Neutrophil (primary cell): ENCODE data around the gene QKI.
"Not testable (repeated sequence)": the region's sequence is repeated elsewhere in the genome, so short reads cannot be mapped to it uniquely, and the experiment has no call there.

Experiments
- H3K27ac ChIP-seq: fragments of 200-600 bp; sonication (generic); 2 replicates; pipeline ENCODE4 v1.5.1; 2016; ENCODE audit warnings: mild to moderate bottlenecking, moderate library complexity
- H3K27me3 ChIP-seq: fragments of 200-600 bp; sonication (generic); 2 replicates; pipeline ENCODE4 v1.6.0; 2016; ENCODE audit warnings: mild to moderate bottlenecking
- H3K36me3 ChIP-seq: fragments of 200-600 bp; sonication (generic); 2 replicates; pipeline ENCODE4 v1.5.1; 2017
- H3K4me1 ChIP-seq, 2 experiments: fragments of 200-600 bp in 1 of 2; sonication (generic) in 1 of 2; 1 replicate in 1 of 2; 2 replicates in 1 of 2; pipeline versions ENCODE4 v1.5.1 to v1.6.1; 2013 to 2016; ENCODE audit warnings: low read depth in 1 of 2, low read length in 1 of 2, mild to moderate bottlenecking in 1 of 2, moderate library complexity in 1 of 2; ENCODE audit not compliant: control insufficient read depth in 1 of 2, insufficient read depth in 1 of 2
- H3K4me3 ChIP-seq, 2 experiments: fragments of 200-600 bp in 1 of 2; sonication (generic) in 1 of 2; 1 replicate in 1 of 2; 2 replicates in 1 of 2; pipeline ENCODE4 v1.5.1; 2013 to 2016; ENCODE audit warnings: low read depth in 1 of 2, low read length in 1 of 2, mild to moderate bottlenecking in 1 of 2, moderate library complexity in 1 of 2
- H3K9me3 ChIP-seq: fragments of 200-600 bp; sonication (generic); 2 replicates; pipeline ENCODE4 v1.5.1; 2016
- TF ChIP-seq, protein P1 (sequence below): fragments of 200-600 bp; sonication (generic); IDR thresholded peaks from 2 replicates; pipeline ENCODE4 v1.5.1; 2016; ENCODE audit warnings: antibody characterized with exemption

QKI gene

DNA sequence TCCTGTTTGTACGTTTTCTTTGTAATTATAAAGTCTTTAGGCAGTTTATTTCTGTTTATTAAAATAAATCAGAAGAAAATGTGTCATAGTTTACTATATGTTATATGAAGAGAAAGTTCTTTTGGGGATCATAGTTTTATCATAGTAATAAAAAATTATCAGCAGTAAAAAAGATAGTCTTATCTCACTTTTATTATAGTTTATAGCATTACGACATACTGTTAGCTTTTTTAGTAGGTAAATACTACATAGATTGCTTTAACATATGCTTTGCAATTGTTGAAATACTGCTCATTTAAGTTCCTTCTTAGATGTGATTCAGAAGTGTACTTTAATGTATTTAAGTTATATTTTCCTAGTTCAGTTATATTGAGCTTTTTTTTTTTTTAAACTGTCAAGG lies 13.9 kb downstream of the QKI start:
- Histone ChIP-seq H3K4me1 (peaks cover 12 to 14% of the 10 kb centered on the region in 2 experiments), H3K36me3 (no peaks in the 10 kb centered on the region), H3K27me3 (no peaks in the 10 kb centered on the region), H3K27ac (no peak overlapping the region), H3K4me3 (no peak overlapping the region), H3K9me3 (no peaks in the 10 kb centered on the region)
- TF ChIP-seq, protein P1, sequence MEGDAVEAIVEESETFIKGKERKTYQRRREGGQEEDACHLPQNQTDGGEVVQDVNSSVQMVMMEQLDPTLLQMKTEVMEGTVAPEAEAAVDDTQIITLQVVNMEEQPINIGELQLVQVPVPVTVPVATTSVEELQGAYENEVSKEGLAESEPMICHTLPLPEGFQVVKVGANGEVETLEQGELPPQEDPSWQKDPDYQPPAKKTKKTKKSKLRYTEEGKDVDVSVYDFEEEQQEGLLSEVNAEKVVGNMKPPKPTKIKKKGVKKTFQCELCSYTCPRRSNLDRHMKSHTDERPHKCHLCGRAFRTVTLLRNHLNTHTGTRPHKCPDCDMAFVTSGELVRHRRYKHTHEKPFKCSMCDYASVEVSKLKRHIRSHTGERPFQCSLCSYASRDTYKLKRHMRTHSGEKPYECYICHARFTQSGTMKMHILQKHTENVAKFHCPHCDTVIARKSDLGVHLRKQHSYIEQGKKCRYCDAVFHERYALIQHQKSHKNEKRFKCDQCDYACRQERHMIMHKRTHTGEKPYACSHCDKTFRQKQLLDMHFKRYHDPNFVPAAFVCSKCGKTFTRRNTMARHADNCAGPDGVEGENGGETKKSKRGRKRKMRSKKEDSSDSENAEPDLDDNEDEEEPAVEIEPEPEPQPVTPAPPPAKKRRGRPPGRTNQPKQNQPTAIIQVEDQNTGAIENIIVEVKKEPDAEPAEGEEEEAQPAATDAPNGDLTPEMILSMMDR = no peak

DNA sequence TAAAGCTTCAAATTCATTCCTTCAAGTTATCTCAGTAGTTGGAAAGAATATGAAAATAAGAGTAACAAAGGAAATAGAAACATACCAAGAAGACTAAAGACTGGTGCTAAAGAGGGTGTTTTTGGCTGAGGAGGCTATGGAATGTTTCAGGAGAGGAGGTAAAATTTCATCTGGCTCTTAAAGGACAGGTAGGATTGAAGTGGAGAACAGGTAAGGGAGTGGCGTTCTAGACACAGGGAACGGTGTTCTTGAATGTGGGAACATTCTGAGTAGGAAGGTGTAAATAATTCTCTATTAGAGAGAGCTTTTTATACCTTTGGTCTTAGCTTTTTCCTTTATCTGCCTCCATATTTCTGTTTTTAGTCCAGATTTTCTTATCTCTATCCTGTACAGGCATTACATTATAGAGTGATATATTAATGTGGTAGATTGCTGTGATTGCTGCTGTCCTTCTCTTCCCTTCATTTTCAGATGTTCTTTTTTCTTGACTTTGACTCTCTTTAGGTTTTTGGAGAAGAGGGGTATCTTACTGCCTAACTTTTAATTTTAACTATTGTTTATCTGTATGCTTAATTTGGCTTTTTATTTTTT lies 15.4 kb downstream of the QKI start:
- Histone ChIP-seq H3K27ac (no peak overlapping the region), H3K36me3 (no peaks in the 10 kb centered on the region), H3K9me3 (no peaks in the 10 kb centered on the region), H3K27me3 (no peaks in the 10 kb centered on the region), H3K4me1 (peaks cover 8 to 10% of the 10 kb centered on the region in 2 experiments), H3K4me3 (no peak overlapping the region)
- TF ChIP-seq, protein P1 = no peak

DNA sequence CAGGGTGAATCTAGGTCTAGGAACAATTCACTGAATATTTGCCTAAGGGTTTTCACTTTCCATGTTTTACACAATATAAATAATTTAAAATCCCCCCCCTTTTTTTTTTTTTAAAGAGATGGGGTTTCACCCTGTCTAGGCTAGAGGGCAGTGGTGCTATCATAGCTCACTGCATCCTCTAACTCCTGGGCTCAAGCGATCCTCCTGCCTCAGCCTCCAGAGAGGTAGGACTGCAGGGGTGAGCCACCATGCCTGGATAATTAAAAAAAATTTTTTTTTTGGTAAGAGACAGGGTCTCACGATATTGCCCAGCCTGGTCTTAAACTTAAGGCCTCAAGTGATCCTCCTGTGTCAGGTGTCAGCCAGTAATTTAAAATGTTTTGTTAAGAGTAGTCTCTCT lies 17.8 kb downstream of the QKI start:
- Histone ChIP-seq H3K27ac (no peak overlapping the region), H3K4me3 (no peak overlapping the region), H3K36me3 (no peaks in the 10 kb centered on the region), H3K27me3 (no peaks in the 10 kb centered on the region), H3K9me3 (no peaks in the 10 kb centered on the region), H3K4me1 (peaks cover 14 to 29% of the 10 kb centered on the region in 2 experiments)
- TF ChIP-seq, protein P1 = no peak

- not testable (repeated sequence) for H3K27ac ChIP-seq, H3K4me3 ChIP-seq, H3K36me3 ChIP-seq, H3K9me3 ChIP-seq, H3K27me3 ChIP-seq
- peaks cover 13 to 34% of the 10 kb centered on the region in 2 experiments for H3K4me1 ChIP-seq
Observed at GRCh38 chr6:163433486-163433885, 19.0 kb downstream of the QKI start.

- TF ChIP-seq, protein P1 = no peak
- Histone ChIP-seq H3K36me3 (no peaks in the 10 kb centered on the region), H3K9me3 (no peaks in the 10 kb centered on the region), H3K4me1 (peaks cover 13 to 35% of the 10 kb centered on the region in 2 experiments), H3K27me3 (no peaks in the 10 kb centered on the region), H3K27ac (no peak overlapping the region), H3K4me3 (no peak overlapping the region)
Observed at GRCh38 chr6:163435023-163435422, 20.5 kb downstream of the QKI start.

DNA sequence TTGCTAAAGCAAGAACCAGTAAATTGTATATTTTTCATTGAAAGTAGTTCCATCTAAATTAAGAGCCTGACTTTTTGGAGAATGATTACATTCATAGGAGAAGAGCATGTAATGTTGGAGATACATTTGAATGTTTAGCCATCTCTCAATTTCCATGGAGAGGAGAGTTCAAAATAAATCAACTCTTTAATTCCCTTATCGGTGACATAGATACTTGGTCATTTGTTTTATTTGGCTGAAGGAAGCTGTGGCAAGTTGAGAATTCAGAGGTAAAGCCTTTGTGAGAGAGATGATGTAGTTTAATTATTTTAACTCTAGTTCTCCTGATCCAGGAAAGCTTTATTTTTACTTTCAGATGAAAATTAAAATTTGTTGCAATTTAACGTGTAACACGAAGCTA lies 22.3 kb downstream of the QKI start:
- no peak overlapping the region for H3K4me3 ChIP-seq
- H3K36me3 ChIP-seq = no peaks in the 10 kb centered on the region
- H3K27ac ChIP-seq = no peak overlapping the region
- H3K27me3 ChIP-seq = no peaks in the 10 kb centered on the region
- no peaks in the 10 kb centered on the region for H3K9me3 ChIP-seq
- TF ChIP-seq, protein P1 = no peak
- H3K4me1 ChIP-seq = peaks cover 13 to 43% of the 10 kb centered on the region in 2 experiments
